Right lobe of liver (tissue), 4 donors: ENCODE results near the gene MCTP2.

ENCODE experiments used
- POLR2A ChIP-seq: fragments of 450-650 bp; IDR thresholded peaks from one replicate; pipeline ENCODE4 v1.6.1; 2017; ENCODE audit warnings: antibody characterized with exemption, mild to moderate bottlenecking
- TF ChIP-seq, protein P1 (sequence below), 4 donors: fragments of 200-600 bp in 3 of 4; fragments of 450-650 bp in 1 of 4; IDR thresholded peaks; one replicate each; pipeline versions ENCODE4 v1.5.1 to v1.8.0; 2016 to 2022; ENCODE audit warnings: antibody characterized with exemption in 4 of 4, mild to moderate bottlenecking in 2 of 4
- donor health status: DM: no; HTN: no; CAD: no.
- donor health status: DM: no; HTN: no; CAD: no.
- donor health status: DM: no; HTN: yes; CAD: no.

GRCh38 chr15:94421706-94422105 lies 190.3 kb downstream of the MCTP2 start:
- TF ChIP-seq, protein P1, sequence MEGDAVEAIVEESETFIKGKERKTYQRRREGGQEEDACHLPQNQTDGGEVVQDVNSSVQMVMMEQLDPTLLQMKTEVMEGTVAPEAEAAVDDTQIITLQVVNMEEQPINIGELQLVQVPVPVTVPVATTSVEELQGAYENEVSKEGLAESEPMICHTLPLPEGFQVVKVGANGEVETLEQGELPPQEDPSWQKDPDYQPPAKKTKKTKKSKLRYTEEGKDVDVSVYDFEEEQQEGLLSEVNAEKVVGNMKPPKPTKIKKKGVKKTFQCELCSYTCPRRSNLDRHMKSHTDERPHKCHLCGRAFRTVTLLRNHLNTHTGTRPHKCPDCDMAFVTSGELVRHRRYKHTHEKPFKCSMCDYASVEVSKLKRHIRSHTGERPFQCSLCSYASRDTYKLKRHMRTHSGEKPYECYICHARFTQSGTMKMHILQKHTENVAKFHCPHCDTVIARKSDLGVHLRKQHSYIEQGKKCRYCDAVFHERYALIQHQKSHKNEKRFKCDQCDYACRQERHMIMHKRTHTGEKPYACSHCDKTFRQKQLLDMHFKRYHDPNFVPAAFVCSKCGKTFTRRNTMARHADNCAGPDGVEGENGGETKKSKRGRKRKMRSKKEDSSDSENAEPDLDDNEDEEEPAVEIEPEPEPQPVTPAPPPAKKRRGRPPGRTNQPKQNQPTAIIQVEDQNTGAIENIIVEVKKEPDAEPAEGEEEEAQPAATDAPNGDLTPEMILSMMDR (IDR thresholded peaks at IDR 0.05) = no peak
- TF ChIP-seq POLR2A = no peak
